ENCODE measurements around the gene PSTPIP1.

Gene PSTPIP1

DNA sequence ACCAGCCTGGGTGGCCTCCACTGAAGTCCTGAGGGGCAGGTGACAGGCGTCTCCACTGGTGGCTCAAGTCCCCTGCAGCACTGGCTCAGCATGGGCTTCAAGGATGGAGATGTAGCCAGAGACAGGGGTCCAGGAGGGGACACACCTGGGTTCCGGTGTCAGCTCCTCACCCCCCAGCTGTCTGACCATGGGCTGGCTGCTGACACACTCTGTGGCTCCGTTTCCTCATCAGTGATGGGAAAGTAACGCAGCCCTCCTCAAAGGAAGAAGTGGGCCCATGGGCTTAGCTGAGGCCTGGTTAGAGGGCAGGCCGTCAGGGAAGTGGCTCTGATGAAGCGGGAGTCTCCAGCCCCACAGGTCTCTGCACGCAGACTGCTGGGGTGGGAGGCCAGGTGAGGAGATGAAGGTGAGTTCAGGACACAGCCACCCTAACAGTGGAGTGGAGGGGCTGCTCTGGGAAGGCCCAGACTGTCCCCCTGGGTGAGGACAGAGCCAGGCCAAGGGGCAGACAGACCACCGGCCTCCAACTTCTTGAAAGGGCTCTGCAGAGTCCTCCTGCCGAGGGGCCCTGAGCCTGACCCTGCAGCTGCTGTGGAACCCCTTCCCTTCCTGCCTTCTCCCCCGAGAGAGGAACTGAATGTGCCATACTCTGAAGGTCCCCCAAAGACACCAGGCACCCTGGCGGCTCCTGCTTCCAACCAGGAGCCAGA is 24.0 kb downstream of the PSTPIP1 start:
- DNase-seq (ENCODE audit: low read depth in 2 of 2) = no peak

- no peak for DNase-seq (ENCODE audit: low read depth in 2 of 2)
Observed at GRCh38 chr15:77019521-77020331, 24.8 kb downstream of the PSTPIP1 start.

DNA sequence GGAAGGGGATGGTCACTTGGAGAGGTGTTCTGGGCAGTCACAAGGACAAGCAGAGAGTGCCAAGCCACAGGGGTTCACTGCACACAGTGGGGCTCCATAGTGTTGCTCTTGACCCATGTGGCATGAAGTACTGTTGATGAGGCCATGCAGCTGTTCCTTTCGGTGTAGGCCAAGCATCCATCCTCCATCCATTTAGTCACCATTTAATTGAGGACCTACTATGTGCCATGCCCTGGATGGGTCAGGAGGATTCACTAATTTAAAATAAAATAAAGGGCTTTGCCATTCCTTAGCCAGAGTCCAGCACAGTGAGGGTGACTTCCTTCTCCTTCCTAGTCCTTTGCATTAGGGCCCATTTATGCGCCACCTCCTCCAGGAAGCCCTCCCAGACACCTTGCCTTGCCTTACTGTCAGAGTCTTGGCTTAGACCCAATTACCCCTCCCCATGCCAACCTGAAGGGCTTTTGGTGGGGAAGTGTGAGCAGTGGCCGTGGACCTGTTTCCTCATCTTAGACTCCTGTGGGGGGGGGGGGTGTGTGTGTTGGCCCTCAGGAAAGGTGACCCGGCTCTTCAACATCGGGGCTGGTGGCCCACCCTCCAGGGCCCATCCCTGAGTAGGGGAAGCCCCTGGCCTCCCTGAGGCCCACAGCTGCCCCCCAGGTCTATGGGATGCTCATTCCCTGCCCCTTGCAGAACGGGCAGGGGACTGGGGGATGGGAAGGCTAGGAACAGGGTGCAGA is 25.6 kb downstream of the PSTPIP1 start:
- DNase-seq (ENCODE audit: low read depth in 2 of 2) = no peak

DNA sequence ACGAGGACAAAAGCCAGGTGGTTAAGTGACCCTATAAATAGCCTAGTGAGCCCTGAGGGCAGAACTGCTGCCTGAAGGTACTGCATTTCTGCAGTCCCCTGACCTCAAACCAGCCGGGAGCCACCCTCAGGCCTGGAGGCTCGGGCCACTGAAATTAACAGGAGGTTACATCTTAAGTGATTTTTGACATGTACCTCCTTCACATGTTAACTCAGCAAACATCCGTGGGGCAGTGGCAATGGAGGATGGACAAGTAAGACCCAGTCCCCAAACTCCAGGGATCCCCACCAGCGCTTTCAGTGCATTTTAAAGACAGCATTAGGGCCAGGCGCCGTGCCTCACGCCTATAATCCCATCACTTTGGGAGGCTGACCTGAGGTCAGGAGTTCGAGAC is 26.2 kb downstream of the PSTPIP1 start:
- DNase-seq (ENCODE audit: low read depth in 2 of 2) = no peak

DNA sequence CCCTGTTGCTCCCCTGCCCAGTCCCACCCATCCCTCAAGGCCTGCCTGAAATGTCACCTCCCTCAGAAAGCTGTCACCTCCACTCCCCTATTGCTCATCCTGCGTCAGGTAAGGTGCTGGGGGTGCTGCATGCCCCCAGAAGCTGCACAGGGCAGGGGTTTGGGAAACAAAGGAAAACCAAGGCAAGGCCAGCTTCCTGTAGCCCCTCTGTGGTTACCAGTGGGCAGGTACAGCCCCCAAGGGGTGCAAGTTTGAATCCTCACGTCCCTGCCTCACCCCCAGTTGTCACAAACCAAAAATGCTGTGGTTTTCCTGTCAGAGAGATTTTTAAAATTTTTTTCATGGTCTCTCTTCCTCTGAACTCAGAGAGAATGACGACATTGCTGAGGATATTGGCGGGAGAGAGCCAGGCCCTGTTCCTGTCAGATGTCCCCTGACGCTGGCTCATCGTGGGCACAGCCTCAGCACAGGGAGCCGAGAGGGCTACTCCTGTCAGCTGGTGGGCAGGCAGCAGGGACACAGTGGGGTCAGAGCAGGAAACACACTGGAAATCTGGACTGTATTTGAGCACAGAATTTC is 27.0 kb downstream of the PSTPIP1 start:
- no peak for DNase-seq (ENCODE audit: low read depth in 2 of 2)

GRCh38 chr15:77022646-77023575 is 28.0 kb downstream of the PSTPIP1 start:
- no peak for DNase-seq (ENCODE audit: low read depth in 2 of 2)

- no peak for DNase-seq (ENCODE audit: low read depth in 2 of 2)
Observed at GRCh38 chr15:77023576-77024272, 28.8 kb downstream of the PSTPIP1 start.

DNA sequence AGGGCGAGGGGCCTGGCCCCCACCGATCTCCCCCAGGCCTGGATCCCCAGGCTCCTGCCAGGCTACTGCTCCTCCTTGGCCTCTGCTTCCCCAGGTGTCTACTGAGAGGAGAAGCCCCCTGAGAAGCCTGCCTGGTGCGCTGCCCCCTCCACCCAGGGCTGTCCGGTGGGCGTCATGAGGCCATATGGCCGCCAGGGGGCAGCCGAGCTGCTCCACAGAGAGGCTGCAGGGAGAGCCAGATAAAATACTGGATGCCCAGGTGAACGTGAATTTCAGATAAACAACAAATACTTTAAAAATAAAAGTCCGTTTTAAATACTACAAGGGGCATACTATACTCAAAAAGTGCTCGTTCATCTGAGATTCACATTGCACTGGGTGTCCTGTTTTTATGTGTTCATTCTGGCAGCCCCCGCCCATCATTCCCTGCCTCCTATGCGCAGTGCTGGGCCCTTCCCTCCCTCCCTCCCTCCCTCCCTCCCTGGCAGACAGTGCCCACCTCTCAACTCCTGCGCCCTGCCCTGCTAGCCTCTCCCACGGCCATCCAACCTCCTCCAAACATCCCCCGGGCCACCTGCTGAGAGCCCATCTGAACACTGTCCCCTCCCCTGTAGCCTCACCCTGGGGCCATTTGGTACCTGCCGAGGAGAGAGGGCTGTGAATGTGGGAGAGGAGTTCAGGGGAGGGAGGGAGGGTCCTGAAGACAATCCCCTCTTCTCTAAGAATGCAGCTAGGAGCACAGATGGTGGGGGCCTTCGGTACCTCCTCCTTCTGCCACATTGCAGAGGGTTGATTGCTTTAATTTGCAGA is 29.6 kb downstream of the PSTPIP1 start:
- DNase-seq (ENCODE audit: low read depth in 2 of 2) = peak in 1 of 2 donors; percentile 50

- DNase-seq (ENCODE audit: low read depth in 2 of 2) = no peak
Observed at GRCh38 chr15:77025083-77025901, 30.4 kb downstream of the PSTPIP1 start.

DNA sequence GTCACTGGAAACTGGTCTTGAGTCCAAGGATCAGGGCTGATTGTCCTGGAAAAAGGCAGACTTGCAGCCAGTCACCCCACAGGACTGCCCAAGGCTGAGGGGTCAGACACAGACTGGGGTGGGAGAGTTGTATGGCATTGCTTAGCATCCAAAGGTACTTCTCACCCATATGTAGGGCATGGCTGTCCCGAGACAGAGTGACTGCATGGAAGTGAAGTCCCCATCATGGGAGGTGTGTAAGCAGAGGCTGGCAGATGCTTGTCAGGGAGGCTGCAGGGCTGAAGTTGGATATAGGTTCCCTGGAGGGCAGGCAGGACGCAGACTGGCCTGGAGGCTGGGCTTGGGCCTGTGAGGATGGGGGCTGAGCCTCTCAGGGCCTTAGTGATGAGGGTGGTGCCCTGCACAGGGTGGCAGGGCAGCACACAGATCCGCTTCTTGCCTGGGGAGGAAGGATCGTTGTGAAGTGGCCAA is 31.1 kb downstream of the PSTPIP1 start:
- DNase-seq (ENCODE audit: low read depth in 2 of 2) = no peak

- no peak for DNase-seq (ENCODE audit: low read depth in 2 of 2)
Observed at GRCh38 chr15:77026501-77027110, 31.7 kb downstream of the PSTPIP1 start.

DNA sequence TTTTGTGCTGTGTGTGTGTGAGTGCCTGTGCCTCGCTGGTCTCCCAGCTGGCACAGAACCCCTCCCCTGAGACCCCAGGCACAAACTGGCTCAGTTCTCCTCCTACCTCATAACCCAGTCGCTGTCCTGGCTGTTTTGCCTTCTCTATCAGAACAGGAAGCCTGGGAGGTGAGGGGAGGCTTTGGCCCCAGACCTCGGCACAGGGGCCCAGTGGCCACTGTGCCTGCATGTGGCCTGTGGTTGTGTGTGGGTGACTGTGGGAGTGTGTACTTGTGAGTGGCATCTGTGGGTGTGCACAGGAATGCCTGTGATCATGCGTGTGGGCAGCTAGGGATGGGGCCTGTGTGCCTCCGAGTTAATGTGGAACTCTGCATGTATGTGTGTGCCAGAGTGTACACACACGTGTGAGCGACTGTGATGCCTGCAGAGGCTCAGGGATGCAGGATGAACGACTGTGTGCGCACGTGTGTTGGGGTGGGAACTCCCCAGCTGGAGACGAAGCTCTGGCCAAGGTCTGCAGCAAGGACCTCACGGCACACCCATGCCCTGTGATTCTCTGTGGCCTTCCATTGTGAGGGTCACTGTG is 32.3 kb downstream of the PSTPIP1 start:
- DNase-seq (ENCODE audit: low read depth in 2 of 2) = no peak

DNA sequence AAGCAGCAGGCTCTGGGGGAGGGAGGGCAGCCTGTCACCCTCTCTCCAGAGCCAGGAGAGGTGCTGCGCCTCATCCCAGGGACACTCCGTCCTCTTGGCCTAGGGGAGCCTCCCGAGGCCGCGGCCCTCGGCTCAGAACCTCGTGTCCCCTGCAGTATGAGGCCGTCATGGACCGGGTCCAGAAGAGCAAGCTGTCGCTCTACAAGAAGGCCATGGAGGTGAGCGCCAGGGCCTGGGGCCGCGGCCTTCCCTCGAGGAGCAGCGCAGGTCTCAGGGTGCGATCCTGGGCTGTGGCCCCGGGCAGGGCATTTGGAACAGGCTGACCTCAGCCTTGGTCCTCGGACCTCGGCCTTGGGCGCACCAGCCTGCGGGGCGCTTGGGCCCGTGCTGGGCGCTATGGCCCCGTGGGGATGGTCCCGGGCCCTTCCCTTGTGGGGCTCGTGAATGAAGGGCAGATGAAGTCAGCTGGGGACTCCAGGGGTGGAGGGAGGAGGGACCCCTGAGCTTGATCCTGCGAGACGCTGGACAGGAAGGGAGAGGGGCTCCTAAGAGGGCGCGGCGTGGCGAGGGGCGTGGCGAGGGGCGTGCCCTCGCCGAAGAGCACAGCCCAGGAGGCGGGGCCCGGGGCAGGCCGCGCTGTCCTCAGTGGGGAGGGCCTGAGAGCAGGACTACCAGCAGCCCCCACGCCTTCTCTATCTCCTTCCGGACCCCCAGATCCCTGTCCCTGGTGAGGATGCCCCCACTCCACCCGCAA is 32.9 kb downstream of the PSTPIP1 start:
- no peak for DNase-seq (ENCODE audit: low read depth in 2 of 2)

- no peak for DNase-seq (ENCODE audit: low read depth in 2 of 2)
Observed at GRCh38 chr15:77028451-77029165, 33.7 kb downstream of the PSTPIP1 start.

DNA sequence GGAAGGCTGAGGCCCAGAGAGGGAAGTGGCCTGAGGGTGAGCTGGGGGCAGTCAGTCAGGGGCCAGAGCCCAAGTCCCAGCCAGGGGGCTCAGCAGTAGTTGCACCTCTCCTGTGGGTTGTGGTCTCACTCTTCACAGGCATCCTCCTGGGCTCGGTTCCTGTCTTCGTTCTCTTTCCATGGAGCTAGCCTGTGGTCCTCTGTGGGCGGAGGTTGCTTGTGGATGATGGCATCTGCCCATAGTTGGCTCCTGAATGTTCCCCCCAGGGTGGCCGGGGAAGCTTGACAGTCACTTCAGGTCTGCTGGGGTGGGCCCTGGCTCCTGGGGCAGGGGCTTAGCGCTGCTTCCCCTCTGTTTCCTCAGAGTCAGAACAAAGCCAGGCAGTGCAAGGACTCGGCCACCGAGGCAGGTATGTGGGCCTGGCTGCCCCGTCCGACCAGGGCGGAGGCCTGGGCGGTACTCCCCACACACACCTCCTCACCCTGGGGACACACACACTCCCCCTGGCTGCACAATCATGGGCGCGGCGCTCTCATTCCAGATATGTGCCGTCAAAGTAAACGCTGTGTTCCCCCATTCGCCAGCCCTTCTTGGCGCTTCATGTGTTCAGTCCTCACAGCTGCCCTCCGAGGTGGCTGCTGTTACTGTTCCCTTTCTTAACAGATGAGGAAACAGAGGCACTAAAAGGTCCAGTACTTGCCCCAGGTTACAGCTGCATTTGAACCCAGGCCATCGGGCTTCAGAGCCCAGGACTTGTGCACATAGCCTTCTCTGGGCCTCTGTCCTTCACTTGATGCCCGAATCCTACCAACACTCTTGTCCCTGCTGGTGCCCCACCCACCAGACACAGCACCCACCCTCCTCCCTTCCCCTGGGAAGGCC is 34.5 kb downstream of the PSTPIP1 start:
- no peak for DNase-seq (ENCODE audit: low read depth in 2 of 2)

All from stimulated activated CD8-positive, alpha-beta memory T cell treated with anti-CD3 and anti-CD28 coated beads, Interleukin-2, amount 100 ng/mL, for 1 hour (primary cell).